ENCODE measurements around the gene CCDC40.

Gene CCDC40

DNA sequence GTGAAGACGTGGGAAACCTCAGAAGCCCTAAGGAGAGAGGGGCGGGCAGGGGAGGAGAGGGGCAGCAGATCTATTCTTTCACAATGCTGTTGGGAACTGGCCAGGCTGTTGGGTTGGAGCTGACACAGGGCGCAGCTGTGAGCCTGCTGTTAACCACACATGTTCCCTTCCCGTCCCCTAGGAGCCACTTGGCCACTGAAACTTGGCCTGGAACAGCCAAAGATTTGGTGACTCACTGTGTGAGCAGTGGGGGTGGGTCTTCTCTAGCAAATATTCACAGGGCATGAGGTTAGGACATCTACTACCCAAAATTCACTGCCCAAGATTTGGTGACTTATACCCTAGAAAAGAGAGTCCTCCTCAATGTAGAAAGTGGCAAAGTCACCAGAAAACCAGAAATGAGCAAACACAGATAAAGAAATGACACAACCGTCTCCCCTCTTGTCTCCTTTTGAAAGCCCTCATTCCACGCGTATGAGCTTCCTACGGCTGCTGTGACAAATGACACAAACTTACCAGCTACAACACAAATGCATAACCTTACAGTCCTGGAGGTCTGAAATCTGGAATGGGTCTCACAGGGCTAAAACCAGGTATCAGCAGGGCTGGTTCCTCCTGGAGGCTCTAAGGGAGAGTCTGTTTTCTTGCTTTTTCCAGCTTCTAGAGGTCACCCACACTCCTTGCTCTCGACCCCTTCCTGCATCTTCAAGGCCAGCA, 7.0 kb upstream of the CCDC40 start:
- no peak overlapping the region for H3K4me3 ChIP-seq (ENCODE audit: low read depth, low read length)
- H3K79me2 ChIP-seq = peaks cover 15% of the 10 kb centered on the region
- no peaks in the 10 kb centered on the region for H3K27me3 ChIP-seq (ENCODE audit: control insufficient read depth, insufficient read depth, low read length)
- H3K4me2 ChIP-seq (ENCODE audit: low read length) = no peak overlapping the region
- no peak overlapping the region for H3K9ac ChIP-seq
- H3K4me1 ChIP-seq = peaks cover 15% of the 10 kb centered on the region
- H3K9me3 ChIP-seq (ENCODE audit: control insufficient read depth, low read length) = no peaks in the 10 kb centered on the region
- H3K36me3 ChIP-seq (ENCODE audit: control insufficient read depth, insufficient read depth, low read length) = no peaks in the 10 kb centered on the region
- no peak overlapping the region for H2AFZ ChIP-seq
- no peak overlapping the region for H3K27ac ChIP-seq
- TF ChIP-seq CTCF (IDR thresholded peaks at IDR 0.05) = no peak

GRCh38 chr17:80030730-80031410, 5.6 kb upstream of the CCDC40 start:
- H3K9me3 ChIP-seq (ENCODE audit: control insufficient read depth, low read length) = no peaks in the 10 kb centered on the region
- H3K27ac ChIP-seq = no peak overlapping the region
- H3K4me2 ChIP-seq (ENCODE audit: low read length) = peak overlapping the region; percentile 13
- no peaks in the 10 kb centered on the region for H3K36me3 ChIP-seq (ENCODE audit: control insufficient read depth, insufficient read depth, low read length)
- TF ChIP-seq CTCF (IDR thresholded peaks at IDR 0.05) = peak; percentile 35
- H3K9ac ChIP-seq = no peak overlapping the region
- peaks cover 15% of the 10 kb centered on the region for H3K79me2 ChIP-seq
- peaks cover 15% of the 10 kb centered on the region for H3K4me1 ChIP-seq
- no peaks in the 10 kb centered on the region for H3K27me3 ChIP-seq (ENCODE audit: control insufficient read depth, insufficient read depth, low read length)
- peak overlapping the region; percentile 38 for H2AFZ ChIP-seq
- no peak overlapping the region for H3K4me3 ChIP-seq (ENCODE audit: low read depth, low read length)

DNA sequence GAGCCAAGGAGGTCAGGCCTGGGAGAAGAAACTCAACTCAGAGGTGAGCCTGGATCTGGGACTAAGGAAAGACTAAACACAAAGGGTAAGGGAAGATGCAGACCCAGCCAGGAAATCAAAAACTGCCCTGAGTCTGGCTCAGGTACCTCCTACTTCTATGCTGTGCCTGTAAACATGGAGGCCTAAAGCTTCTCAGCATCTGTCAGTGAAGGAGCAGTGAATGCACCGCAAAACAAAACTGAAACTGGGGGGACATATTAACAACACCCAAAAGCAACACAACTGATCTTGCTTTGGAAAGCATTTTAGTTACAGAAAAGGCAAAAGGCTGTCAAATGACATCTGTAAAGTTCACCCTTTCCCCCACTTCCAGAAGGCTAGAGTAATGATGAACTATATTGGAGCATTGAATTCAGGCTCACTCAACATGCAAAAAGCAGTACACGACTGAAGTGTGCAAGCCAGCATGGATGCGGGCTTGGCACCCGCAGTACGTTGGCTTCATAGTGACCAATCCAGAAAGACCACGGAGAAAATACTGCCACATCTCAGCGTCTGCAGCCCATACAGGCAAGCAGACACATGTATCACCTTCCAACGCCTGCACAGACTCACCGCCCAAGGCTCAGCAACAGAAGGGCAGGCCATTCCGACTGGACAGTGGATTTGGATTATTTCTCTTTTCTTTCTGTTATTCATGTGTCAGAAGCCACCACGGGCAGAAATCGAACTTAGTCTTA, 4.6 kb upstream of the CCDC40 start:
- Histone ChIP-seq H3K4me1 (peaks cover 15% of the 10 kb centered on the region), H3K27ac (no peak overlapping the region), H3K9me3 (ENCODE audit: control insufficient read depth, low read length) (no peaks in the 10 kb centered on the region), H3K9ac (no peak overlapping the region), H3K27me3 (ENCODE audit: control insufficient read depth, insufficient read depth, low read length) (no peaks in the 10 kb centered on the region), H3K36me3 (ENCODE audit: control insufficient read depth, insufficient read depth, low read length) (no peaks in the 10 kb centered on the region), H3K79me2 (peaks cover 15% of the 10 kb centered on the region), H2AFZ (no peak overlapping the region), H3K4me2 (ENCODE audit: low read length) (no peak overlapping the region), H3K4me3 (ENCODE audit: low read depth, low read length) (no peak overlapping the region)
- no peak for TF ChIP-seq CTCF (IDR thresholded peaks at IDR 0.05)

GRCh38 chr17:80032614-80033171, 3.7 kb upstream of the CCDC40 start:
- Histone ChIP-seq H3K9ac (no peak overlapping the region), H3K27ac (no peak overlapping the region), H3K79me2 (peaks cover 15% of the 10 kb centered on the region), H3K4me1 (peaks cover 15% of the 10 kb centered on the region), H3K9me3 (ENCODE audit: control insufficient read depth, low read length) (no peaks in the 10 kb centered on the region), H3K4me3 (ENCODE audit: low read depth, low read length) (no peak overlapping the region), H3K27me3 (ENCODE audit: control insufficient read depth, insufficient read depth, low read length) (no peaks in the 10 kb centered on the region), H2AFZ (no peak overlapping the region), H3K36me3 (ENCODE audit: control insufficient read depth, insufficient read depth, low read length) (no peaks in the 10 kb centered on the region), H3K4me2 (ENCODE audit: low read length) (no peak overlapping the region)
- TF ChIP-seq CTCF (IDR thresholded peaks at IDR 0.05) = no peak
